Stimulated activated CD8-positive, alpha-beta memory T cell treated with anti-CD3 and anti-CD28 coated beads, Interleukin-7, amount 100 ng/mL, for 48 hours (primary cell): ENCODE measurements around the gene CDH4.

Experiments
- DNase-seq, 2 donors: peaks; one replicate each; pipeline ENCODE4 v3.0.0-alpha.2; 2020; ENCODE audit warnings: low read depth in 1 of 2; ENCODE audit errors: extremely low read depth in 1 of 2

The CDH4 gene

DNA sequence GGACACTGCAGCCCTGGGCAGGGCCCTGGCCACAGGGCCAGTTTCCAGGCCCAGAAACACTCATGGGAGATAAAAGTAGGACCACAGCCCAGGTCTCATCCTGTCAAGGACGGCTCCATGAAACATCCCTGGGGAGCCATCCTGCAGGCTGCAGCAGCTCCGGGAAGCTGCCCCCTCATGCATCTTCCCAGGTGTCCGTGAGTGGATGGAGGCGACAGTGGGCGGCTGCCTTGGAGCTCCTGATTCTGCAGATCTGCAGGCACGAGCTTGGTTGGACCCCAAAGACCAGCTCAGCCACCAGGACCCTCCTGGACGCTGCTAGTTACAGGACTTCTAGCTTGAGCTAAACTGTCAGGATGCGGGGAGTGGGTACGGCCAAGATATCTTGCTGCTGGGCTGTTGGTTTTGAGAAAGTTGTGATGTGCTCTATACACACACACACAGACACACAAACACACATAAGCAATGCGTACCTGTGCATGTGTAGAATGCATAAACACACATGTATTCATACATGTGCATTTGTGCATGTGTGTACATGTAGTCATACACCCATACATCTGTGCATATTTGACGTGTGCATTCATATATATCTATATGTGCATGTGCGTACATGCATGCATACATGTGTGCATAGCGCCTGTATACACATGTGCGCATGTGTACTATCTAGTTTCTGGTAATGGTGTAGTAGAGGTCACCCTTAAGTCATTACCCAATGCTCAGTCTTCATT lies 515.9 kb downstream of the CDH4 start:
- DNase-seq = no peak

DNA sequence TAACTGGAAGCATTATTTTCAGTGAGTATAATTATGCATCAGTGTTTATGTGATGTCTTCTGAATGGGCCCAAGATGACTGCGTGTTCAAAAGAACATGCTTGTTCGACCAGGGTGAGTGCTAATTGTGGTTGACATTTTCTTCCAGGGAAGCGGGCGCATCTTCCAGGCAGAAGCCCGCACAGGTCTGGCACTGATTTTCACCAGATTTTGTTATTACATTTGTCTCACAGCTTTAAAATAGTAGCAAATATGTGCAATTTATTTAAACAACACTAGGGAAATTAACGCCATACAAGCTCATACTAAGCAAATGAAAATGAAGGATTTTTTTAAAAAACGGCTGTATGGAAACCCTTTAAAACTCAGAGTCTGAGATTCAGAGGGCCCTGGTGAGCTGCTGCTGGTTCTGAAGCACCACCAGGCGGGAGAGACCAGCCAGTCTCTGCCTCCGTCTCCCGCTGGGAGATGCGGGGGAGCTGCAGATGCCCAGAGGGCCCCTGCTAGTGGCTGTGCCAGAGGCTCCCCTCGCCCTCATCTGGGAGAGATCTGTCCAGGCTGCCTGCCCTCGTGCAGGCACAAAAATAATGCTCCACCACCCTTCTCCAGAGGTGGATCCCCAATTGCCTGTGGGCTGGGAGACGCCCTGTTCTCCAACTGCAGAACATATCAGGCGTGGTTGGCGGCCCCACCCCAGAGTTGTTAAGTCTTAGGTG lies 516.7 kb downstream of the CDH4 start:
- DNase-seq = no peak

DNA sequence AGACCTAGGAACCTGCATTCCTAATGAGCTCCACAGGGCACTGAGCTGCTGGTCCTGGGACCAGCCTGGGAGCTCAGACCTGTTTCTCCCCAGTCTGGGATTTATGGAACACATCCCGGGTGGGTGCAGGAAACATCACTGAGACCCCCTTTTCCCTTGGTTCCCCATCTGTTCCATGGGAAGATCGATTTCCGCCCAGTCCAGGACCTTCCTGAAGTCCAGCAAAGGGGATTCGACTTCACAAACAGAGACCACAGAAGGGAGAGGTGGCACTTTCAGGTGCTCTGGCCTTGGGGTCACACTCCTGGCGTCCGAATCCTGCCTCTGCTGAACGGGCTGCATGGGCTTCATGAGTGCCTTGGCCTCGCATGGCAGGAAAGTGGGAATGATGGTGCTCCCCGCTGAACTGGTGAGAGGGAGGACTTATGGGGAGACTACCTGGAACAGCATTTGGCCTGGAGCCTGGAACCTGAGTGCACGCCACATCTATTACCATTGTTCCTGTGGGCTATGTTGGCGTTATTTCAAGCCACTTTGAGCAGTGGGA lies 517.3 kb downstream of the CDH4 start:
- no peak for DNase-seq

DNA sequence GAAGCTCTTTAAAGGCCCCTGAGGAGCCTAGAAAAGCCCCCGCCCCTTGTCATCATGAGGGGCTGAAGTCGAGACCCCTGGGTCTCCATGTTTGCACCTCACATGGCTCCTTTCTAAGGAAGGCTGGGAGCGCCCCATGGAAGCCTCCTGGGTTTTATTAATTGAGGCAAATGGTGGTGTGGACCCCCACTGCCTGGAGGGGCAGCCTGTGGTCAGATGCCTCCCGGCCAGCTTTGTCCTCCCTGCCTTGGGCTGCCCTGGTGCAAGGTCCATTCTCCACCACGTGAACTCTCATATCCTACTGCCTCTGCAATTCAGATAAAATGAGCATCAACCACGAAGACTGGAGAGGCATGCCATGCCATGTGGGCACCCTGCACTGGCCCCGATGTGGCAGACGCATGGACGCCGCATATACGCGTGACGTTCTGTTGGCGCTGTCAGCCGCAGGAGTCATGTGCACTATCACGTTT lies 518.1 kb downstream of the CDH4 start:
- DNase-seq = no peak

DNA sequence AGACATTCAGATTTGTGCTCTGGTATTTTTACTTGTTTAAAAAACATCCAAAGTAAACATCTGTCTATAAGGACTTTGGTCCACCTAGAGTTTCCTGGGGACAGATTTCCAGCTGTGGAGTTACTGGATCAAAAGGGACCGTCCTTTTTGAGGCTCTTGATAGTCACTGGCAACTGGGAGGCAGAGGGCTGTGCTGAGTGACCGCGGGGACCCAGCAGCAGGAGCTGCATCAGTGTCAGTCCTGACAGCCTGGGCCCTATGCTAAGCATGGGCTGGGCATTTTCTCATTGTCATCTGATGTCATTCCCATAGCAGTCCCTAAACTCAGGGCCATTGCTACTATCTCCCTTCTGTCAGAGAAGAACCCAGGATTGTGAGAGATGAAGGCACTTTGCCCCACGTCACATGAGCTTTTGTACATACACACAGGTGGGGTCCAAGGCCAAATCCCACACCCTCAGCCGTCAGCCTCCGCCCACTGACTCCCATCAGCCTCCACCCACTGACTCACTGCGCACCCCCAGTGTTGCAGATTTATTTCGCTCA lies 519.8 kb downstream of the CDH4 start:
- DNase-seq = no peak

DNA sequence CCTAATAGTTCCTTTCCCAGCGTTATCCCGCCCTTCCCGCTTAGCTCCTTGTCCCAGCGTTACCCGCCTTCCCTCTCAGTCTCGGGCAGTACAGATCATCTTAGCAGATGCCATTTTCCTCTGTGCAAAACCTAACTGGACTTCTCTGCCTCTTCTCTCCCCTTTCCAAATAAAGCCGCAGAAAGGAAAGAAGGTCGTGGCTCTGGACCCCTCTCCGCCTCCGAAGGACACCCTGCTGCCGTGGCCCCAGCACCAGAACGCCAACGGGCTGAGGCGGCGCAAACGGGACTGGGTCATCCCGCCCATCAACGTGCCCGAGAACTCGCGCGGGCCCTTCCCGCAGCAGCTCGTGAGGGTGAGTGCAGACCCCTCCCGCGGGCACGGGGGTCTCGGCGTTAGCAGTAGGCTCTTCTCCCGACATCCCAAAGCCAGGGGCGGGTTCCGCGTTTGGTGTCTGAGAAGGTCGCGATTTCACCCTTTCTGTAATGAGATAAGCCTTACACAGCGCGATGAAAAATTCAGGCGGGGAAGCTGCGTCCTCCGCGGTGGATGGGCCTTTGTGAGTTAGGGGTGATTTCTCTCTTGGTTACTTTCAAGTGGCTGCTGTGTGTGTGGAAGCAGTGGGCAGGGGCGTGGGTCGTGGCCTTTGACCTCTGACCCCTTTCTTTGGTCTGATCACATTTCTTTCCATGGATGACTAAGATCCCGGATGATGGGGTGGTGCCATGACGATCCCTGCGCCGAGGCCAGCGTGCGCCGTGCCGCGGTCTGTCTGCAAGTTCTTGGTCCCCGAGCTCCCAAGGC lies 521.0 kb downstream of the CDH4 start:
- DNase-seq = no peak

DNA sequence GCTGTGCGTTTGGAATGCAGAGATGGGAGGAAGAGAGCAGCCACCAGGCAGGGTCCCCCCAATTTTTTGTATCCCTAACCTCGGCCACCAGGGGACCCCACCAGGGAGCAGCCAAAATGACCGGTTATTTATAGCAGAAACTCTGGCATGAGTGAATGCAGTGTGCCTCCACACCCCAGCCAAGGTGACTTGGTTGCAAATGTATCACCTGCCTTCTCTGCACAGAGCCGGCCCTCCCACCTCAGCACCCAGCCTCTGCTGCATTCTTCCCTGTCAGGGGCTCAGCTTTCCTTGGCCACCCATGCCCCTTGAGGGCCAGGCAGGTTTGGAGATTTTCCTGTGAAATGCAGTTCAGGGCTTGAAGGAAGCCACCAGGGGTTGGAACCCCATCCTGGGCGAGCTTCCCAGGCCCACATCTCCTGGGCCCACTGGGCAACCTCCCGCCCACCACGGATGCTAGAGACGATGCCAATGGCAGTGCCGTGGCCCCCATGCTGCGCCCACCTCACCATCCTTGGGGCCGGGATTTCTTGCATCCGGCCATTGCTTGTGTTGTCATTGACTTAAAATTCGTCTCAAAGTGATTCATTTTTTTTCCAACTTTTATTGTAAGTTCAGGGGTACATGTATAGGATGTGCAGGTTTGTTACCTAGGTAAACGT lies 522.0 kb downstream of the CDH4 start:
- no peak for DNase-seq

DNA sequence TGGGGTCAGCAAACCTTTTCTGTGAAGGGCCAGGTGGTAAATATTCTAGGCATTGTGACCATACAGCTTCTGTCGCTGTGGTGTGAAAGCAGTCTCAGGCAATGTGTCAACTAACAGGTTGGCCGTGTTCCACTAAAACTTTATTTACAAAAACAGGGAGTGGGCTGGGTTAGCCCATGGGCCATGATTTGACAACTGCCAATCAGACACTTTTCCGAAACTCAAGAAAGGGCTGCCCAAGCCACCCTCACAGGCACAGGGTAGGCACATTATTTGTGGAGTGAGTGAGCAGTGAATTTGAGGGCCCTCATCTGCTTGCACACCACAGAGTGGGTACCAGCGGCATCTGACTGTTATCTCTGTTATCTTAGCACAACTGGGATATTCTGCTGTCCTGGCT lies 523.4 kb downstream of the CDH4 start:
- DNase-seq = no peak

DNA sequence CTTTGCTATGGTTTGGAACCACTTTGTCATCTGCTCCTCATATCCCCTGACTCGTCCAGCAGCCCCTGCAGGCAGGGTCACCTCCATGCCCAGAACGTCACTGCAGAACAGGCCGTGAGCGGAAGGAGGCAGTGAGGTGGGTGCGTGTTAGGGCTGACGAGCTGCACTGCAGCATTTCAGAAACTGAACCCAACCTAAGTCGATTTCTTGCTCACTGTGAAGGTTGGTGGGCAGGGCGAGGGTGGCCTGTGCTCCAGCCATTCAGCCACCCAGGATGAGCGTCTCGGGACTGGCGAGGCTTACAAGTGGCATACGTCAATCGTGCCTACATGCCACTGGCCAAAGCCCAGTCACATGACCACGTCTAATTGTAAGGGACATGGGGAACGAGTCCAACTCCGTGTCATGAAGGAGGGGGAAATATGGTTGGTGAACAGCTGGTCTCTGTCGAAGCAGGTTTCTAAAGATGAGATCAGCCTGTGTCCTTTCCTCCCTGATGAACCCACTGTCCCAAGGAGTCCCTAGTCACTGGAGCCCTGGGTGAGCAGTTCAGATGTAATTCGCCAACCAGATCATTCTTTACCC lies 524.5 kb downstream of the CDH4 start:
- no peak for DNase-seq

DNA sequence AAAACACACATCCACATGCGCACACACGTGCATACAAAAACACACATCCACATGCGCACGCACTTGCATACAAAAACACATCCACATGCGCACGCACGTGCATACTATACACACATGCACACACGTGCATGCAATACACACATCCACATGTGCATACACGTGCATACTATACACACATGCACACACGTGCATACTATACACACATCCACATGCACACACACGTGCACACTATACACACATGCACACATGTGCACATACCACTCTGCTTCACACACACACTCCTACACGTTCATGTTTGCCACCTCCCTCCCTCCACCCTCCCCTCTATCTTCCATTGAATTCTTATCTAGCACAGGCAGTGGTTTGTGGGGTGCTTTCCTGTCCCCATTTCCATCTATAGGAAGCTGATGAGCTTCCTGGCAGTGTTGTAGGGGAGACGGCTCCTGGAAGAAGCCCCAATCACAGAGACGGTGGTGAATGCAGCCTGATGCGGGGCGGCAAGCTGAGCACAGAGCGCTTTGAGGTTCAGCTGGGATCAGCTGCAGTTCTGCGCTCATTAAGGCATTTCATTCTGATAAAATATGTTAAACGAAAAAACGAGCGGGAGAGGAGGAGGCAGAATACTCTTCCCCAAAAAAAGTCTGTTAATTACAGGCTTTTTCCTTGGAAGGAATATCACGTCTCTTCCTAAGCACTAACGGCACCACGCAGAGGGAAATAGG lies 525.9 kb downstream of the CDH4 start:
- no peak for DNase-seq

DNA sequence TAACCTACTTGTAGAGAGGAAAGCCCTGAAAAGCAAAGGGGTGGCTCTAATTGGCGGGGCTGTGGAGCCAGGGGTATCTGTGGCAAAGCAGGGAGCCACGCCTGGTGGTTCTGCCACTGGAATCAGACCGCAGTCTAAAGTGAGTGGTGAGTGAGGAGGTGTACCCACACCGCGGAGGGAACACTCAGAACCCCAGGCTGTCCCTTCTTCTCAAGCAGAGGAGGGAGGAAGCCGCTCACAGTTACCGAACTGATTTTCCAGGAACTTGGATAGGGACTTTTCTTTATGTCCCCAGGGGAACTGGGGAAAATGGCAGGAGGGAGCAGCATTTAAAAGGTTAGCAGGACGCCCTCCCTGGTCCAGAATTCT lies 526.4 kb downstream of the CDH4 start:
- DNase-seq = no peak

DNA sequence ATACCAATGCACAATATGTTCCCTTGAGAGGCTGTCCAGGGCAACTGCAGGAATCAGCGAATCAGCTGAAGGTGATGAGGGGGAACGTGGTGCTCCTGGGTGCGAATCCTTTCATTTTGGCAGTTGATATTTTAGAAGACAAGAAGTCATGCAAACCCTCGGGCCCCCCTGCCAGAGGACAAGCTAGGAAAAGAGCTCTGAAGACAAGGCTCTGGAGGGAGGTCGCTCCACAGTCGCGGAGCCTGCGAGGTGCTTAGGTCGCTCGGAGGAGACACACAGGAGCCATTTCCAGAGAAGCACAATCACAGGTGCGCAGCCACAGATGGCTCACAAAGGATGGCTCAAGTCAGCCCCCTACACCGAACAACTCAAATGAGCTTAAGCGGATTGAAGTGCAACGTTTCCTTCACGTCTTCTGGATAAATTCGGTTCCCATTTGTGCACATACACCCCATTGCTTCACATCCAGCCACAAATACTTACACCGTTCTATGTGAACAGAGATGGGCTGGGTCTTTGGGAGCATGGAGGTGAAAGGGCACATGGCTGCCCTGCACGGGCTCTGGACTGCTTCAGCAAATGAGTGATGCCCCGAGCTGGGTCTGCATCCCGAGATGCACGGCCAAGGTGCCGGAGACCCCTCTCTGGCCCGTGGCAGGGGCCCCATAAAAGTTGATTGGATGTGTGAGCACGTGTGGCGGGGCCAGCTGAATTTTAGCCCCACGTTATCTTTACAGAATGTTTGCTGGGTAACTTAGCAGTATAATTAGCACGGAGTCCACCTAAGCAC lies 527.3 kb downstream of the CDH4 start:
- no peak for DNase-seq

DNA sequence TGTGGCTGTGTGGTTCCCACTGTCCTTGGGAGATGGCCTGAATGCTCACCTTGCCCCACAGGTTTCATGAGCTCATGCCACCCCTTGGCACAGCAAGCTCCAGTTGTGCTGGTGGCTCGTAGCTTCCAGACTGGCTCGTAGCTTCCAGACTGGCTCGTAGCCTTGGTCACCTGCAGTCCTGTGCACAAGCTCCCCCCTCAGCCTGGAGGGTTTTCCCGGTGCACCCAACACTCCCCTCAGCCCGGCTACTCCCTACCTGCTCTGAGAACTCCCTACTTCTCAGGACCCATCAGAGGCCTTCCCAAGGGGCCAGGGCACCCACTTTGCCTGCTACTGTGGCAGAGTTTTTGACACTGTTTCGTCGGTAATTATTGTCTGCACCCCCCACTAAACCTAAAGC lies 528.0 kb downstream of the CDH4 start:
- no peak for DNase-seq

DNA sequence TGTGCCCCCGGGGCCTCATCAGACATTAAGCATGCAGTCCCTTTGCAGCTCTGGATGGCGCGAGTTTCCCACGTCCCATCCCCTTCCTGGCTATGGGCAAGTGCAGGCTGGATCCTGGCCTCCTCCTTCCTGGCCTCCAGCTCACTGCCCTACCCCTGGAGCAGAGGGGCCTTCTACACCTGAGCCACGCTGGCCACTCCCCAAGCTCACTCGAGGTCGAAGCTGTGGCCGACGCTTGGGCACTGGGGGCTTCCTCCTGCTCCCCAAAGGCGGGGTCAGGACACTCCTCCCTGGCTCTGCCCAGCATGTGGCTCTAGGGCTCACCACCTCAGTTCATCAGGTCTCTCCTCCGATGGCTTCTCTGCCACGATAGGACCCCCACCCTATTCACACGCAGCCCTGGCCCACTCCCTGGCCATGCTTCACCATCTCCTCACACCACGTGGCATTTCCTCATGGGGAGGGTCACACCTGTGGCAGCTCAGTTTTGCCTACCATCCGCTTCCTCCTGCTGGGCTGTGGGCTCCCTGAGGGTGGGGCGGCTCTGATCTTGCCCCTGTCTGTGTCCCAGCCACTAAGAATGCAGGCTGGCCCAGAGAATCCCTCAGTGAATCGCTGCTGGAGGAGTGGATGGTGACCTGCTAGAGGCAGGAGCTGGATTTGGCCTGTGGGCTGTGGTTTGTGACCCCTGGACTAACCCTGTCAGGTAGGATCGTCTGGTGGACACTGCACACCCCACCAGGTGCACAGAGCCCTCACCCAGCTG lies 532.9 kb downstream of the CDH4 start:
- DNase-seq = no peak

DNA sequence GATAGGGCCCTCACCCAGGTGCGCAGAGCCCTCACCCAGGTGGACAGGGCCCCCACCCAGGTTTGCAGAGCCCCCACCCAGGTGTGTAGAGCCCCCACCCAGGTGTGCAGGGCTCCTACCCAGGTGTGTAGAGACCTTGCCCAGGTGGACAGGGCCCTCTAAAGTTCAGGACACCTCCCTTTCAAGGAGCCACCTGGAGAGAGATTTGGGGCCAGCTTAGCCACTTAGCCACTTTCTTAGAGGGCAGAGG lies 533.4 kb downstream of the CDH4 start:
- DNase-seq = no peak

DNA sequence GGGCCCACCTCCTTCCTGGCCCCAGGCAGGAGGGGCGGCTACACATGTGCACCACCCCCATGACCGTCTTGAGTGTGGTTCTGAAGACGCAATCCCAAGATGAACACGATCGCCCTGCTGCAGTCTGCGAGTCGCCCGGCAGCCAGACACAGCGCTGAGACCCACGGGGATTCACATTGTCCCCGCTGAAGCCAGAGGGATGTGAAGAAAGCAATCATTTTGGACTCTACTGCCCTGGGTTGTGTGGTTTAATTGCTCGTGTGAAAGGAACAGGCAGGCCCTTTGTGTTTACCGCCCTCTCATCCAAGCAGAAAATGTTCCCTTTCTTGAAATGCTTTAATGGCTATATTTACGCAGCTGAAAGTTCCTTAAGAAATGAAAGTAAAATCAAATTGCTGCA lies 534.2 kb downstream of the CDH4 start:
- no peak for DNase-seq

DNA sequence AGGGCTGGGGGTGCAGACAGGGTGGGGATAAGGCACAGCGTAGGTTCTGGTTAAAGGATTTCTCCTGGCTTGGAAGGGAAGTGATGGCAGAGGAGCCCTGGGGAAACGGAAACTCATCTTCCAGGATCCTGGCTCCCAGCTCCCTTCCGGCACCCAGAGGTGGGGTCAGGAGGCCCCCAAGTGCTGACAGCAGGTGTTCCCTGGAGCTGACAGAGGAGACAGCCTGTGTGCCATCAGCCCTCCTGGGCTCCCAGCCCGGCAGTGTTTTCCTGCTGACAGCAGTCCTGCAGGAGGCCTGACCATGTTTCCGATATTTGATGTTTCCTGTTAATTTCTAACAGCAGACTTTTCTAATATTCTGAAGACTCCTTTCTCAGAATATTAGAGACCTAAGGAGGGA lies 536.3 kb downstream of the CDH4 start:
- no peak for DNase-seq

DNA sequence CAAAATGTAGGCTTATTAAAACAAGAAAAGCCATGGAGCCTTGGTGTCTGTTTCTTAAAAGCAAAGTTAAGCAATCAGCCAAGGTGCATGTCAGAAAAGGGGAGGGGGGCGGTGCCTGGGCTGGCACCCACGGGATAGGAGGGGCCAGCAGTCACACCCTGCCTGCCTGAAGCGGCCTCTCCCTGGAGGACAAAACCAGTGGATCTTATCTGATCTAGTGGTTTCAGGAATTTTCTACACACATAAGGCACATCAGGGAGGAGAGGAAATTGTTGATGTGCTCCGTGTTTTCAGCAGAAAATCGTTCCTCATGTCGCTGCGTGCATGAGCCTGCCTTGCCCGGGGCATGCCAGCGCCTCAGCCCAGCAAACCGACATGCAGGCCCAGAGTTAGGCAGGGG lies 537.3 kb downstream of the CDH4 start:
- no peak for DNase-seq
